WERI-Rb-1 (cell line): ENCODE measurements around the gene ANKRD34C.

Experiments used
- DNase-seq: peaks from one replicate; pipeline ENCODE4 v3.0.0-alpha.2; 2020
- H3K27ac ChIP-seq: fragments of 250-450 bp; sonication (Bioruptor Pico); 2 replicates; pipeline ENCODE4 v1.5.1; 2020; ENCODE audit warnings: mild to moderate bottlenecking, moderate library complexity
- H3K27me3 ChIP-seq: fragments of 250-450 bp; sonication (Bioruptor Pico); 2 replicates; pipeline ENCODE4 v1.5.1; 2021; ENCODE audit warnings: mild to moderate bottlenecking, low read depth, moderate library complexity; ENCODE audit not compliant: insufficient read depth, severe bottlenecking
- H3K36me3 ChIP-seq: fragments of 250-450 bp; sonication (Bioruptor Pico); 2 replicates; pipeline ENCODE4 v1.5.1; 2020; ENCODE audit warnings: mild to moderate bottlenecking, moderate library complexity
- H3K4me3 ChIP-seq: 2 replicates; pipeline ENCODE4 v1.5.1; 2011; ENCODE audit warnings: low read depth, mild to moderate bottlenecking, control low read depth, low read length
- H3K9me3 ChIP-seq: fragments of 250-450 bp; sonication (Bioruptor Pico); 2 replicates; pipeline ENCODE4 v1.5.1; 2021; ENCODE audit warnings: mild to moderate bottlenecking, moderate library complexity; ENCODE audit not compliant: severe bottlenecking
- CTCF ChIP-seq: IDR thresholded peaks from 2 replicates; pipeline ENCODE4 v1.5.1; 2011; ENCODE audit warnings: low read depth, mild to moderate bottlenecking, control low read depth, inconsistent platforms, low read length

ANKRD34C gene

GRCh38 chr15:79283252-79284048 lies 928 bp downstream of the ANKRD34C start:
- Histone ChIP-seq H3K27ac (no peak overlapping the region), H3K36me3 (no peaks in the 10 kb centered on the region), H3K9me3 (no peaks in the 10 kb centered on the region), H3K27me3 (no peaks in the 10 kb centered on the region), H3K4me3 (no peak overlapping the region)
- no peak for DNase-seq
- no peak for TF ChIP-seq CTCF

DNA sequence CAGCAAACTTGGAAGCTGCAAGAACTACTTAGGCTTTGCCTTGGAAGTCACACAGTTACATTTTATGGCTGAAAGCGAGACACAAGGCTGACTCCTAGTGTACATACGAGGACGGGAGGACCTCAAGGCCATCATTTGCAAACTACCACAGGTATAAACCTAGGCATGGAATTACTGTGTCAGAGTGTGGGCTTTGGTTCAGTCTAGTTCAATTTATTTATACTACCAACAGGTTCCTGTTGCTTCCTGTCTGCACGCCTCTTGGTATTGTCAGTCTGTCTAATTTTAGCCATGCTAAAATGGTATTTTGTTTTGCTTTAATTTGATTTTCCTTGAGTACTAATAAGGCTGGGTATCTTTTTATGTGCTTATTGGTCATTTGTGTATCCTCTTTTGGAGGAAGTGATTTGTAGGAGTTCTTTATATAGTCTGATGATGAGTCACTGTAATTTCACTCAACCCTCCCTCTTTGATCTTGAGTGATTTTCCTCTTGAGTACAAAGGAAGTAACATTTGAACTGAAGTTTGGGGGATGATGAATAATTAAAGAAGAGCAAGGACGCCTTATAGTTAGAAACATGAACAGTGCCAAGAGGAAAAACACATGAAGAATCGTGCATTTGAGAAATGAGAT lies 8.2 kb downstream of the ANKRD34C start:
- Histone ChIP-seq H3K36me3 (no peaks in the 10 kb centered on the region), H3K4me3 (no peak overlapping the region), H3K27ac (no peak overlapping the region), H3K9me3 (no peaks in the 10 kb centered on the region), H3K27me3 (no peaks in the 10 kb centered on the region)
- TF ChIP-seq CTCF: no peak
- DNase-seq: no peak

DNA sequence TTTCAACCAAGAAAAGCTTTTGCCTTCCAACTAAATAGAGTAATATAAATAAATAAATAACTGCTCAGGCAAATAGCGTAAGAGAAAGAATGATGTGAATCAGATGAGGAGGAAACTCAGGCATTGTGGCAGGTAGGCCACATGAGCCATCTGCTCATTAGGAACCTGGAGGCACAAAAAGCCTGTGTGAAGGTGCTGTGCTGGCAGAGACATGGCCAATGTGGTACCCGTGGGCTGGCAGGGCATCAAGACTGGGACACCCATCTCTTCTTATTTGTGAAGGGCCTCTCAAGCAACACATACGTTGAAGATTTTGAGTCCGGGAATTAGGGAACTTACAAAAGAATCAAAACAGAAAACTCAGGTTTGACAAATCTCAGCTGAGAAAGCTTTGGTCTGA lies 9.5 kb downstream of the ANKRD34C start:
- Histone ChIP-seq H3K4me3 (no peak overlapping the region), H3K27me3 (no peaks in the 10 kb centered on the region), H3K9me3 (no peaks in the 10 kb centered on the region), H3K27ac (no peak overlapping the region), H3K36me3 (no peaks in the 10 kb centered on the region)
- no peak for DNase-seq
- TF ChIP-seq CTCF: no peak

GRCh38 chr15:79294075-79294474 lies 11.6 kb downstream of the ANKRD34C start:
- Histone ChIP-seq H3K4me3 (no peak overlapping the region), H3K27me3 (no peaks in the 10 kb centered on the region), H3K9me3 (no peaks in the 10 kb centered on the region), H3K27ac (no peak overlapping the region), H3K36me3 (no peaks in the 10 kb centered on the region)
- no peak for TF ChIP-seq CTCF
- DNase-seq: no peak

- H3K9me3 ChIP-seq: no peaks in the 10 kb centered on the region
- no peaks in the 10 kb centered on the region for H3K27me3 ChIP-seq
- H3K27ac ChIP-seq: no peak overlapping the region
- DNase-seq: peak; percentile 21
- peak; percentile 49 for TF ChIP-seq CTCF
- H3K36me3 ChIP-seq: no peaks in the 10 kb centered on the region
- H3K4me3 ChIP-seq: no peak overlapping the region
These were observed 14.1 kb downstream of the ANKRD34C start for GRCh38 chr15:79296583-79296982.
